ENCODE data around the gene IGSF21. TPM values are rescaled to one million over a fixed set of nuclear protein-coding genes. Genes with fewer than 3 reads are reported as not detected.

Gene IGSF21
- total and polyA plus RNA-seq, 2 of the 4 experiments (the other 2 are of a cell fraction), result not detected

GRCh38 chr1:18100491-18101063 is 7.0 kb upstream of the IGSF21 start:
- H3K4me2 ChIP-seq (ENCODE audit: low read depth, low read length), result no peak overlapping the region
- H3K36me3 ChIP-seq (ENCODE audit: control insufficient read depth, insufficient read depth, low read length), result no peaks in the 10 kb centered on the region
- no peak overlapping the region for H2AK5ac ChIP-seq (ENCODE audit: low read depth, low read length)
- in situ Hi-C loops (cut with MboI; ENCODE audit: low sequenced_read_pairs) (loop anchor here (5.0 kb wide), 1 partner anchor 443 kb away; no protein-coding TSS in a partner anchor), dilution Hi-C loops (cut with HindIII; ENCODE audit: low sequenced_read_pairs, unreplicated experiment) (no loop called here), intact Hi-C loops (cut with micrococcal nuclease) (loop anchor here (1.0 to 5.0 kb wide), 3 partner anchors 183 to 447 kb away; no protein-coding TSS in a partner anchor)
- ChIA-PET CTCF (interaction anchor here (1.0 to 1.6 kb wide), 6 partner anchors 9 to 439 kb away, joined by 3 to 5 read pairs (median 3); no protein-coding TSS in a partner anchor), POLR2A (ENCODE audit: unreplicated experiment) (no interaction called here)
- H4K20me1 ChIP-seq (ENCODE audit: insufficient read depth, low read length), result peaks cover 5% of the 10 kb centered on the region; the same call in 1 of the 2 replicates
- no peak overlapping the region for H2BK15ac ChIP-seq (ENCODE audit: low read depth, low read length)
- H3K56ac ChIP-seq (ENCODE audit: extremely low read depth, insufficient read depth, low read length), result no peak overlapping the region
- ATAC-seq (ENCODE audit: low read depth), result peak; percentile 82
- no TSS peak for BruUV-seq (replicated peaks)
- no peaks in the 10 kb centered on the region for H3K79me1 ChIP-seq (ENCODE audit: low read depth in 1 of 2, low read length in 2 of 2)
- H2AFZ ChIP-seq (replicated peaks; ENCODE audit: low read length, poor library complexity), result no peak overlapping the region
- no peak overlapping the region for H3K9ac ChIP-seq (ENCODE audit: low read depth, low read length)
- no peak overlapping the region for H3K18ac ChIP-seq (ENCODE audit: low read depth, low read length)
- H3K27me3 ChIP-seq (ENCODE audit: control insufficient read depth, insufficient read depth, low read length), result peaks cover 3% of the 10 kb centered on the region; the same call in 1 of the 2 replicates
- H4K91ac ChIP-seq (ENCODE audit: insufficient read depth, low read depth, low read length), result no peak overlapping the region
- H3K9me1 ChIP-seq (ENCODE audit: insufficient read depth, low read length), result peaks cover 4% of the 10 kb centered on the region
- H4K8ac ChIP-seq (ENCODE audit: low read depth in 2 of 2, low read length in 2 of 2), result no peak overlapping the region
- no peak overlapping the region for H3K4ac ChIP-seq (ENCODE audit: low read depth, low read length)
- no peak overlapping the region for H3K14ac ChIP-seq (replicated peaks; ENCODE audit: low read depth, low read length)
- no peak overlapping the region for H3K4me3 ChIP-seq (ENCODE audit: insufficient read depth, low read depth, low read length)
- TF ChIP-seq MAZ (IDR thresholded peaks at IDR 0.05; ENCODE audit: borderline replicate concordance, low read depth, low read length) (no peak), RAD21 (IDR thresholded peaks at IDR 0.05; ENCODE audit: low read length) (peak; percentile 63), SMC3 (IDR thresholded peaks at IDR 0.05; ENCODE audit: low read depth, low read length) (peak; percentile 73), CTCF (conservative IDR thresholded peaks at IDR 0.05; ENCODE audit: low read depth, low read length) (peak; percentile 73)
- TF ChIP-seq, protein P1, sequence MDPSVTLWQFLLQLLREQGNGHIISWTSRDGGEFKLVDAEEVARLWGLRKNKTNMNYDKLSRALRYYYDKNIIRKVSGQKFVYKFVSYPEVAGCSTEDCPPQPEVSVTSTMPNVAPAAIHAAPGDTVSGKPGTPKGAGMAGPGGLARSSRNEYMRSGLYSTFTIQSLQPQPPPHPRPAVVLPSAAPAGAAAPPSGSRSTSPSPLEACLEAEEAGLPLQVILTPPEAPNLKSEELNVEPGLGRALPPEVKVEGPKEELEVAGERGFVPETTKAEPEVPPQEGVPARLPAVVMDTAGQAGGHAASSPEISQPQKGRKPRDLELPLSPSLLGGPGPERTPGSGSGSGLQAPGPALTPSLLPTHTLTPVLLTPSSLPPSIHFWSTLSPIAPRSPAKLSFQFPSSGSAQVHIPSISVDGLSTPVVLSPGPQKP (IDR thresholded peaks at IDR 0.05; ENCODE audit: borderline replicate concordance, low read depth, low read length), result no peak
- no peak overlapping the region for H4K5ac ChIP-seq (ENCODE audit: low read depth, low read length)
- no peaks in the 10 kb centered on the region for H3K4me1 ChIP-seq (ENCODE audit: control insufficient read depth, insufficient read depth, low read length)
- H2BK5ac ChIP-seq (ENCODE audit: low read depth, low read length, poor library complexity, severe bottlenecking), result no peak overlapping the region
- H3K23ac ChIP-seq (ENCODE audit: low read depth, low read length), result no peak overlapping the region
- no peak overlapping the region for H2BK20ac ChIP-seq (ENCODE audit: low read depth, low read length)
- H2BK120ac ChIP-seq (ENCODE audit: low read depth, low read length), result no peak overlapping the region
- no peak overlapping the region for H2AK9ac ChIP-seq (replicated peaks; ENCODE audit: low read depth, low read length, poor library complexity)
- peak; percentile 49 for DNase-seq
- H3K9me3 ChIP-seq (ENCODE audit: control insufficient read depth, insufficient read depth, low read length), result no peaks in the 10 kb centered on the region
- 3% methylated on average over 6 of the region's 10 CpGs; no CpG with 5 or more reads in 1 of the 2 experiments for WGBS, 2 experiments (ENCODE audit: extremely low coverage in 2 of 2, insufficient read length in 1 of 2)
- H3K27ac ChIP-seq (ENCODE audit: insufficient read depth, low read length), result no peak overlapping the region

Measured in IMR-90 (cell line).